ENCODE results near the gene CABLES2.

Gene CABLES2

GRCh38 chr20:62344092-62344491 is 63.0 kb downstream of the CABLES2 start:
- no peak for DNase-seq

DNA sequence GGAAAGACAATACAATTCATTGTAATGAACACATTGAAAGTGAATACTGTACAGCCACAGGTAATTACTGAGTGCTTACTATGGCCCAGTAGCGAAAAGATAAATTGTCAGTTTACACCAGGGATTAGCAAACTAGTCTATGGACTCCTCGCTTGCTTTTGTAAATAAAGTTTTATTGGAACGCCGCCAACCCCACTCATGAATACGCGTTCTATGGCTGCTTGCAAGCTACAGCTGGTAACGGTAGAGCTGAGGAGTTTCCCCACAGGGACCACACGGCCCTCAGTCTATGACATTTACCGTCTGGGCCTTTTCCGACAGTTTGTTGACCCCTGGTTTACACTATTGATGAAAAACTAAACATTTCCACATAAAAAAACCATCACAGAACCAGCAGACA is 64.2 kb downstream of the CABLES2 start:
- no peak for DNase-seq

DNA sequence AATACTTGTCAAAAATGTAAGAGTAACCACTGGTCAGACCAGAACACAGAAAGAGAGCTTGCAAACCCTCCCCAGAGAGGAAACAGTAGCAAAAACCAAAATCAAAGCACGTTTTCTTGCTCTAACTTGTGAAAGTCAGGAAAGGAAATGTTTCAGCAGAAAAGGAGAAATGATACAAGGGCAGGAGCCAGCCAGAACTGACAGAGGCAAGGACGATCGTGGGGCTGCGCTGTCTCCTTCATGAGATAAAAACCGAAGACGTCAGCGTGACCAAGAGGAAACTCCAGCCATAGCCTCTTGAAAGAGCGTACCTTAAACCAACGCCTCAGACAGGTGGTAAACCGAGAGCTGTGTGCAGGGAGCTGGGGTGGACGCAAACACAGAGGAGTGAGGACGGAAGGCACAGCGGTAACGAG is 67.4 kb downstream of the CABLES2 start:
- DNase-seq = no peak

Data from NCI-H1048 (cell line).